Measurements from ENCODE around the gene SIX3. TPM values are rescaled to one million over a fixed set of nuclear protein-coding genes. Genes with fewer than 3 reads are reported as not detected.

The SIX3 gene
- polyA plus RNA-seq, 1 of the 3 experiments (the other 2 are of a cell fraction) = 0.58 TPM

DNA sequence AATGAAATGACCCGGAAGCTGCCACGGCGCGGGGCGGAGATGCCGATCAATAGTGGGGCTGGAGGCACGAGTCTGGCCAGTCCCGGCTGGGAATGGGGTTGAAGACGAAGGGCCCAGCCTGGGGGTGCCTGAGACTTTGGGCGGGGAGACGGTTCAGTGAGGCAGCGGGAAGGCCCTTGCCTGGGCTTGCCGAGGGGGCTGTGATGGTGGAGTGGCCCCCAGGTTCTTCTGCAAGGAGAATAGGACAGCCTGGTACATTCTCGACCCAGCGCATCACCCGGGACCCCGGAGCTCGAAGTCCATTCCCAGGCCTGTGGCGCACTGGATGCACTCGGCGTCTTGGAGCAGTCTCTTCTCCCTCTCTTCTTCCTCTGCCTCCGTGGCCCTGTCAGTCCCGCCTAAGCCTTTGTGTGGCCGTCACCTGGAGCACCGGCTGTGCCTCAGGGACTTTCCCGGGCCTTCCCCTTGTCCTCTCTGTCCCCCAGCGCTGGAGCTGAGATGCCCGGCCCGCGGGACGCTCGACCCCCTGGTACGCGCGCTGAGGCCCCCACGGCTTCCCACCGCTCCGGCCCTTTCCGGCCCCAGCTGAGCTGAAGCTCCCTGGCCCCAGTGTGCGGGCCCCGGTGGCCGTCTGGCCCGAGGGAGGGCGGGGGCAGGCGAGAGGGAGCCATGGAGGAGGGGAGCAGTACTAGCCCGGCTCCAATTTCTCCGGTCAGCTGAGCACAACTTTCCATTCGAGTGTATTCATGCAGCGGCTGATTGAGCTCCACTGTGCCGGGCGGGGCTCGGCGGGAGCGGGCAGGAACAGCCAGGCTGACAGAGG, 8.0 kb downstream of the SIX3 start (continued):
- no peak for TF ChIP-seq FOXM1 (IDR thresholded peaks at IDR 0.05; ENCODE audit: low read depth)

GRCh38 chr2:44950646-44951045, 9.1 kb downstream of the SIX3 start:
- H3K4me3 ChIP-seq (ENCODE audit: low read depth in 2 of 2, low read length in 1 of 2) = no peak overlapping the region
- ChIA-PET POLR2A (interaction anchor here (1.4 to 1.5 kb wide), 2 partner anchors 12 to 184 kb away, joined by 3 read pairs; no protein-coding TSS in a partner anchor), CTCF (interaction anchor here (0.7 to 20.5 kb wide), 5 partner anchors 14 to 558 kb away, joined by 3 to 581 read pairs (median 5); no protein-coding TSS in a partner anchor)
- 0 out of 4 replicates have a peak overlapping the region, but pooled peaks of 1 of the 2 experiments have one; percentile 3 for H3K27ac ChIP-seq (ENCODE audit: low read depth in 2 of 2, low read length in 1 of 2)
- no peak for DNase-seq
- no peak overlapping the region for H2AFZ ChIP-seq (ENCODE audit: low read depth)
- H3K27me3 ChIP-seq (ENCODE audit: insufficient read depth) = no peaks in the 10 kb centered on the region
- no peaks in the 10 kb centered on the region for H3K9me3 ChIP-seq
- no peak for TF ChIP-seq NRF1 (IDR thresholded peaks at IDR 0.05; ENCODE audit: low read depth, low read length)
- TF ChIP-seq TCF12 (IDR thresholded peaks at IDR 0.05) = no peak
- no peak for TF ChIP-seq FOSL2 (IDR thresholded peaks at IDR 0.05; ENCODE audit: borderline replicate concordance, low read depth)
- no peak for TF ChIP-seq MXI1 (IDR thresholded peaks at IDR 0.05; ENCODE audit: low read depth, low read length)
- no peak overlapping the region for H3K9ac ChIP-seq
- no peaks in the 10 kb centered on the region for H4K20me1 ChIP-seq (ENCODE audit: insufficient read depth)
- WGBS (ENCODE audit: low lambda C conversion rate) = 58% methylated on average over 3 of the region's 3 CpGs
- peaks cover 0 to 39% of the 10 kb centered on the region in 2 experiments; a peak in 1 of 4 replicates for H3K4me1 ChIP-seq (ENCODE audit: control insufficient read depth in 1 of 2, insufficient read depth in 2 of 2, low read depth in 1 of 2, low read length in 1 of 2)
- no peaks in the 10 kb centered on the region for H3K9me2 ChIP-seq
- H3K36me3 ChIP-seq (replicated peaks in 1 of 2; ENCODE audit: control insufficient read depth in 1 of 2, insufficient read depth in 2 of 2, low read length in 1 of 2) = peaks cover 0 to 2% of the 10 kb centered on the region in 2 experiments
- H3K4me2 ChIP-seq = no peak overlapping the region
- H3F3A ChIP-seq (replicated peaks; ENCODE audit: insufficient read depth) = no peaks in the 10 kb centered on the region
- no peaks in the 10 kb centered on the region for H3K79me2 ChIP-seq (ENCODE audit: insufficient read depth)

DNA sequence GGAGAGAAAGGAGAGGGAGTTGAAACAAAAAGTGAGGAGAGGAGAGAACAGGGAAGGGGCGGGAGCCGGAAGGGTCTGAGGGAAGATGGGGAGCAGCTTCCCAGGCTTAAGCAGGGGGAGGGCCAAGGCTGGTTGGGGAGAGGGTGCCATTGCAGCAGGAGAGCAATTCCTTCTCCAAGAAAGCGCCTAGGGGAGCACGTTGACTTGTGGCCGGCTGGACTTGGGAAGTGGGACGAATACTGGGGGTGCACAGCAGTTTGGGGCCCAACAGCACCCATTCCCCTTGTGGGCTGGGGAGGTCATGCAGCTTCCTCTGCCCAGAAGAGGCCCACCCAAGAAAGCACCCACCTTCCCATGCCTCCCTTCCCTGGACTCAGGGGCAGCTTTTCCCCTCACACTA, 9.6 kb downstream of the SIX3 start:
- H3K79me2 ChIP-seq (ENCODE audit: insufficient read depth) = no peaks in the 10 kb centered on the region
- no peak overlapping the region; a peak in 1 of 4 replicates for H3K27ac ChIP-seq (ENCODE audit: low read depth in 2 of 2, low read length in 1 of 2)
- WGBS (ENCODE audit: low lambda C conversion rate) = 92% methylated on average over 6 of the region's 6 CpGs
- no peak for DNase-seq
- no peaks in the 10 kb centered on the region for H4K20me1 ChIP-seq (ENCODE audit: insufficient read depth)
- ChIA-PET CTCF (interaction anchor here (0.7 to 20.5 kb wide), 6 partner anchors 13 to 559 kb away, joined by 3 to 581 read pairs (median 6); no protein-coding TSS in a partner anchor), POLR2A (interaction anchor here (1.4 kb wide), 1 partner anchor 12 kb away, joined by 3 read pairs; no protein-coding TSS in a partner anchor)
- H2AFZ ChIP-seq (ENCODE audit: low read depth) = no peak overlapping the region
- no peak overlapping the region for H3K4me2 ChIP-seq
- H3K9me2 ChIP-seq = no peaks in the 10 kb centered on the region
- no peak overlapping the region for H3K9ac ChIP-seq
- TF ChIP-seq POLR2AphosphoS5 (IDR thresholded peaks at IDR 0.05; ENCODE audit: low read depth, low read length) (no peak), TAF1 (IDR thresholded peaks at IDR 0.05; ENCODE audit: borderline replicate concordance, low read depth, low read length) (no peak), GATA2 (CRISPR knock-in tag; IDR thresholded peaks at IDR 0.05) (no peak; the same call in 1 of the 2 replicates), MEF2A (IDR thresholded peaks at IDR 0.05; ENCODE audit: borderline replicate concordance, low read depth) (no peak), ZBTB33 (IDR thresholded peaks at IDR 0.05; ENCODE audit: borderline replicate concordance, low read depth) (no peak), FOSL2 (IDR thresholded peaks at IDR 0.05; ENCODE audit: borderline replicate concordance, low read depth) (no peak), CHD2 (IDR thresholded peaks at IDR 0.05; ENCODE audit: low read length, partially characterized antibody) (no peak), MXI1 (IDR thresholded peaks at IDR 0.05; ENCODE audit: low read depth, low read length) (no peak), RCOR1 (IDR thresholded peaks at IDR 0.05; ENCODE audit: low read length) (no peak), EP300 (IDR thresholded peaks at IDR 0.05; ENCODE audit: borderline replicate concordance in 1 of 2, low read depth in 1 of 2, low read length in 1 of 2) (no peak)
- no peaks in the 10 kb centered on the region for H3K9me3 ChIP-seq
- H3K36me3 ChIP-seq (replicated peaks in 1 of 2; ENCODE audit: control insufficient read depth in 1 of 2, insufficient read depth in 2 of 2, low read length in 1 of 2) = peaks cover 0 to 2% of the 10 kb centered on the region in 2 experiments
- no peaks in the 10 kb centered on the region for H3K27me3 ChIP-seq (ENCODE audit: insufficient read depth)
- H3K4me1 ChIP-seq (ENCODE audit: control insufficient read depth in 1 of 2, insufficient read depth in 2 of 2, low read depth in 1 of 2, low read length in 1 of 2) = peaks cover 0 to 39% of the 10 kb centered on the region in 2 experiments; a peak in 1 of 4 replicates
- no peak overlapping the region for H3K4me3 ChIP-seq (ENCODE audit: low read depth in 2 of 2, low read length in 1 of 2)
- H3F3A ChIP-seq (replicated peaks; ENCODE audit: insufficient read depth) = no peaks in the 10 kb centered on the region
